Measurements from ENCODE around the gene ZNF281. TPM values are rescaled to one million over a fixed set of nuclear protein-coding genes. Genes with fewer than 3 reads are reported as not detected.

ZNF281 gene
- total RNA-seq, 1 experiment from 2014 or later, result 23.3 TPM

DNA sequence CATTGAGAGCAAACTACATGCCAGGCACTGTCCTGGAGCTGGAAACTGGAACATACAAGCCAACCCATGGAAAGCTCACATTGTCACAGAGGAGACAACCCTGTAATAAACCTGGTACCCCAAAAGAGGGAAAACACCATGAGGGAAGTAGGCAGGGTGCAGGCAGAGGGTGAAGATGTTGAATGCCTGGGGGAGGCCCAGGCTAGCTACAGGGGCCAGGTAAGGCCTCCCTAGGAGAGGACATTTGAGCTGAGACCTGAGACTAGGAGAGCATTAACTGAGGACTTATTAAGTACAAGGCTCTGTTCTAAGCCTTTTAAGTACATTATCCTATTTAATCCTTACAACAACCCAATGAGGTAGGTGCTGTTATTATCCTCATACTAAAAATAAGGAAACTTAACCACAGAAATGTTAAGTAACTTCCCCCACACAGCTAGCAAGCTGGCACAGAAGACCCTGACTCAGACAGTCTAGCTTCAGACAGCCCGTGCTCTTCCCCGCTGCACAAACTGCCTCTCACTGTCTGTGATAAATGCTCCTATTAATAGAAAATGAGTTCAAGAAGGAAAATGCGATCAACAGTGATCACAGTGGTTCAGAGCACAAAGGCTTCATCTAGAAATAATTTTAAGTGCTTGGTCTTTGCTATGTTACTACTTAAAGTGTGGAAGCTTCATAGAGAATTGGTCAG, 41.8 kb downstream of the ZNF281 start:
- DNase-seq (ENCODE audit: low read depth, low spot score) (no peak), ATAC-seq (no peak)
- Histone ChIP-seq H3K27ac (ENCODE audit: low read depth, low read length) (no peak overlapping the region), H3K9ac (ENCODE audit: low read length) (no peak overlapping the region), H3K36me3 (ENCODE audit: control insufficient read depth in 1 of 2, insufficient read depth in 2 of 2, low read length in 2 of 2) (no peaks in the 10 kb centered on the region), H2AFZ (ENCODE audit: low read depth, low read length, poor library complexity, severe bottlenecking) (no peak overlapping the region), H4K20me1 (ENCODE audit: insufficient read depth) (no peaks in the 10 kb centered on the region), H3K9me2 (ENCODE audit: insufficient read depth) (no peaks in the 10 kb centered on the region), H3K79me2 (ENCODE audit: insufficient read depth, low read length) (no peaks in the 10 kb centered on the region), H3K4me1 (ENCODE audit: control insufficient read depth in 1 of 2, insufficient read depth in 2 of 2, low read length in 2 of 2) (peaks cover 5 to 25% of the 10 kb centered on the region in 2 experiments; a peak in 3 of 4 replicates), H3K9me3 (ENCODE audit: control insufficient read depth in 1 of 2, insufficient read depth in 1 of 2, low read depth in 1 of 2, low read length in 2 of 2) (no peaks in the 10 kb centered on the region), H3K4me3 (replicated peaks in 1 of 2; ENCODE audit: low read depth in 1 of 2, low read length in 2 of 2) (no peak overlapping the region), H3K27me3 (ENCODE audit: insufficient read depth, low read length) (no peaks in the 10 kb centered on the region), H3K4me2 (ENCODE audit: low read length) (no peak overlapping the region)
- intact Hi-C loops (cut with micrococcal nuclease), result no loop called here
- no TSS peak for BruUV-seq (replicated peaks)
- CTCF ChIA-PET, result interaction anchor here (0.5 kb wide), 1 partner anchor 15 kb away, joined by 4 read pairs; no protein-coding TSS in a partner anchor
- RAD21 ChIA-PET (ENCODE audit: low non-redundant PET in 1 of 2, low total read pairs in 2 of 2, uncharacterized antibody in 2 of 2, unreplicated experiment in 2 of 2), result no interaction called here
- TF ChIP-seq SP1 (IDR thresholded peaks at IDR 0.05; ENCODE audit: low read depth) (no peak), JUND (IDR thresholded peaks at IDR 0.05) (no peak), EGR1 (IDR thresholded peaks at IDR 0.05; ENCODE audit: low read depth) (no peak), RAD21 (IDR thresholded peaks at IDR 0.05; ENCODE audit: low read depth) (no peak), POLR2A (IDR thresholded peaks at IDR 0.05; ENCODE audit: borderline replicate concordance, extremely low read depth, insufficient read depth, insufficient read length) (no peak), FOSL1 (IDR thresholded peaks at IDR 0.05; ENCODE audit: low read depth) (no peak), POLR2AphosphoS5 (IDR thresholded peaks at IDR 0.05; ENCODE audit: low read depth, low read length) (no peak), ZNF274 (IDR thresholded peaks at IDR 0.05; ENCODE audit: low read depth, low read length) (no peak), EZH2 (IDR thresholded peaks at IDR 0.05) (no peak), ZFX (IDR thresholded peaks at IDR 0.05) (no peak), CBX3 (IDR thresholded peaks at IDR 0.05; ENCODE audit: low read depth) (no peak), TCF7L2 (IDR thresholded peaks at IDR 0.05; ENCODE audit: borderline replicate concordance, extremely low read depth, insufficient read depth, insufficient read length) (no peak)
- TF ChIP-seq, protein P1, sequence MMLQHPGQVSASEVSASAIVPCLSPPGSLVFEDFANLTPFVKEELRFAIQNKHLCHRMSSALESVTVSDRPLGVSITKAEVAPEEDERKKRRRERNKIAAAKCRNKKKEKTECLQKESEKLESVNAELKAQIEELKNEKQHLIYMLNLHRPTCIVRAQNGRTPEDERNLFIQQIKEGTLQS (IDR thresholded peaks at IDR 0.05), result no peak
- TF ChIP-seq, protein P2, sequence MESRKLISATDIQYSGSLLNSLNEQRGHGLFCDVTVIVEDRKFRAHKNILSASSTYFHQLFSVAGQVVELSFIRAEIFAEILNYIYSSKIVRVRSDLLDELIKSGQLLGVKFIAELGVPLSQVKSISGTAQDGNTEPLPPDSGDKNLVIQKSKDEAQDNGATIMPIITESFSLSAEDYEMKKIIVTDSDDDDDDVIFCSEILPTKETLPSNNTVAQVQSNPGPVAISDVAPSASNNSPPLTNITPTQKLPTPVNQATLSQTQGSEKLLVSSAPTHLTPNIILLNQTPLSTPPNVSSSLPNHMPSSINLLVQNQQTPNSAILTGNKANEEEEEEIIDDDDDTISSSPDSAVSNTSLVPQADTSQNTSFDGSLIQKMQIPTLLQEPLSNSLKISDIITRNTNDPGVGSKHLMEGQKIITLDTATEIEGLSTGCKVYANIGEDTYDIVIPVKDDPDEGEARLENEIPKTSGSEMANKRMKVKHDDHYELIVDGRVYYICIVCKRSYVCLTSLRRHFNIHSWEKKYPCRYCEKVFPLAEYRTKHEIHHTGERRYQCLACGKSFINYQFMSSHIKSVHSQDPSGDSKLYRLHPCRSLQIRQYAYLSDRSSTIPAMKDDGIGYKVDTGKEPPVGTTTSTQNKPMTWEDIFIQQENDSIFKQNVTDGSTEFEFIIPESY (IDR thresholded peaks at IDR 0.05; ENCODE audit: extremely low read depth, insufficient replicate concordance, low read length), result no peak
- TF ChIP-seq, protein P3, sequence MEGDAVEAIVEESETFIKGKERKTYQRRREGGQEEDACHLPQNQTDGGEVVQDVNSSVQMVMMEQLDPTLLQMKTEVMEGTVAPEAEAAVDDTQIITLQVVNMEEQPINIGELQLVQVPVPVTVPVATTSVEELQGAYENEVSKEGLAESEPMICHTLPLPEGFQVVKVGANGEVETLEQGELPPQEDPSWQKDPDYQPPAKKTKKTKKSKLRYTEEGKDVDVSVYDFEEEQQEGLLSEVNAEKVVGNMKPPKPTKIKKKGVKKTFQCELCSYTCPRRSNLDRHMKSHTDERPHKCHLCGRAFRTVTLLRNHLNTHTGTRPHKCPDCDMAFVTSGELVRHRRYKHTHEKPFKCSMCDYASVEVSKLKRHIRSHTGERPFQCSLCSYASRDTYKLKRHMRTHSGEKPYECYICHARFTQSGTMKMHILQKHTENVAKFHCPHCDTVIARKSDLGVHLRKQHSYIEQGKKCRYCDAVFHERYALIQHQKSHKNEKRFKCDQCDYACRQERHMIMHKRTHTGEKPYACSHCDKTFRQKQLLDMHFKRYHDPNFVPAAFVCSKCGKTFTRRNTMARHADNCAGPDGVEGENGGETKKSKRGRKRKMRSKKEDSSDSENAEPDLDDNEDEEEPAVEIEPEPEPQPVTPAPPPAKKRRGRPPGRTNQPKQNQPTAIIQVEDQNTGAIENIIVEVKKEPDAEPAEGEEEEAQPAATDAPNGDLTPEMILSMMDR (IDR thresholded peaks at IDR 0.05 in 2 of 3, conservative IDR thresholded peaks at IDR 0.05 in 1 of 3; ENCODE audit: borderline replicate concordance in 1 of 3, insufficient read depth in 1 of 3, low read depth in 2 of 3, low read length in 2 of 3), result no peak
- TF ChIP-seq, protein P4, sequence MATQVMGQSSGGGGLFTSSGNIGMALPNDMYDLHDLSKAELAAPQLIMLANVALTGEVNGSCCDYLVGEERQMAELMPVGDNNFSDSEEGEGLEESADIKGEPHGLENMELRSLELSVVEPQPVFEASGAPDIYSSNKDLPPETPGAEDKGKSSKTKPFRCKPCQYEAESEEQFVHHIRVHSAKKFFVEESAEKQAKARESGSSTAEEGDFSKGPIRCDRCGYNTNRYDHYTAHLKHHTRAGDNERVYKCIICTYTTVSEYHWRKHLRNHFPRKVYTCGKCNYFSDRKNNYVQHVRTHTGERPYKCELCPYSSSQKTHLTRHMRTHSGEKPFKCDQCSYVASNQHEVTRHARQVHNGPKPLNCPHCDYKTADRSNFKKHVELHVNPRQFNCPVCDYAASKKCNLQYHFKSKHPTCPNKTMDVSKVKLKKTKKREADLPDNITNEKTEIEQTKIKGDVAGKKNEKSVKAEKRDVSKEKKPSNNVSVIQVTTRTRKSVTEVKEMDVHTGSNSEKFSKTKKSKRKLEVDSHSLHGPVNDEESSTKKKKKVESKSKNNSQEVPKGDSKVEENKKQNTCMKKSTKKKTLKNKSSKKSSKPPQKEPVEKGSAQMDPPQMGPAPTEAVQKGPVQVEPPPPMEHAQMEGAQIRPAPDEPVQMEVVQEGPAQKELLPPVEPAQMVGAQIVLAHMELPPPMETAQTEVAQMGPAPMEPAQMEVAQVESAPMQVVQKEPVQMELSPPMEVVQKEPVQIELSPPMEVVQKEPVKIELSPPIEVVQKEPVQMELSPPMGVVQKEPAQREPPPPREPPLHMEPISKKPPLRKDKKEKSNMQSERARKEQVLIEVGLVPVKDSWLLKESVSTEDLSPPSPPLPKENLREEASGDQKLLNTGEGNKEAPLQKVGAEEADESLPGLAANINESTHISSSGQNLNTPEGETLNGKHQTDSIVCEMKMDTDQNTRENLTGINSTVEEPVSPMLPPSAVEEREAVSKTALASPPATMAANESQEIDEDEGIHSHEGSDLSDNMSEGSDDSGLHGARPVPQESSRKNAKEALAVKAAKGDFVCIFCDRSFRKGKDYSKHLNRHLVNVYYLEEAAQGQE (IDR thresholded peaks at IDR 0.05; ENCODE audit: low read depth), result no peak
- TF ChIP-seq, protein P5, sequence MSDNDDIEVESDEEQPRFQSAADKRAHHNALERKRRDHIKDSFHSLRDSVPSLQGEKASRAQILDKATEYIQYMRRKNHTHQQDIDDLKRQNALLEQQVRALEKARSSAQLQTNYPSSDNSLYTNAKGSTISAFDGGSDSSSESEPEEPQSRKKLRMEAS (IDR thresholded peaks at IDR 0.05), result no peak
- POLR2A ChIA-PET, result no interaction called here

All from HCT116 (cell line).